ENCODE results near the gene CDH4.

DNA sequence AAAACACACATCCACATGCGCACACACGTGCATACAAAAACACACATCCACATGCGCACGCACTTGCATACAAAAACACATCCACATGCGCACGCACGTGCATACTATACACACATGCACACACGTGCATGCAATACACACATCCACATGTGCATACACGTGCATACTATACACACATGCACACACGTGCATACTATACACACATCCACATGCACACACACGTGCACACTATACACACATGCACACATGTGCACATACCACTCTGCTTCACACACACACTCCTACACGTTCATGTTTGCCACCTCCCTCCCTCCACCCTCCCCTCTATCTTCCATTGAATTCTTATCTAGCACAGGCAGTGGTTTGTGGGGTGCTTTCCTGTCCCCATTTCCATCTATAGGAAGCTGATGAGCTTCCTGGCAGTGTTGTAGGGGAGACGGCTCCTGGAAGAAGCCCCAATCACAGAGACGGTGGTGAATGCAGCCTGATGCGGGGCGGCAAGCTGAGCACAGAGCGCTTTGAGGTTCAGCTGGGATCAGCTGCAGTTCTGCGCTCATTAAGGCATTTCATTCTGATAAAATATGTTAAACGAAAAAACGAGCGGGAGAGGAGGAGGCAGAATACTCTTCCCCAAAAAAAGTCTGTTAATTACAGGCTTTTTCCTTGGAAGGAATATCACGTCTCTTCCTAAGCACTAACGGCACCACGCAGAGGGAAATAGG lies 525.9 kb downstream of the CDH4 start:
- TF ChIP-seq, protein P1, sequence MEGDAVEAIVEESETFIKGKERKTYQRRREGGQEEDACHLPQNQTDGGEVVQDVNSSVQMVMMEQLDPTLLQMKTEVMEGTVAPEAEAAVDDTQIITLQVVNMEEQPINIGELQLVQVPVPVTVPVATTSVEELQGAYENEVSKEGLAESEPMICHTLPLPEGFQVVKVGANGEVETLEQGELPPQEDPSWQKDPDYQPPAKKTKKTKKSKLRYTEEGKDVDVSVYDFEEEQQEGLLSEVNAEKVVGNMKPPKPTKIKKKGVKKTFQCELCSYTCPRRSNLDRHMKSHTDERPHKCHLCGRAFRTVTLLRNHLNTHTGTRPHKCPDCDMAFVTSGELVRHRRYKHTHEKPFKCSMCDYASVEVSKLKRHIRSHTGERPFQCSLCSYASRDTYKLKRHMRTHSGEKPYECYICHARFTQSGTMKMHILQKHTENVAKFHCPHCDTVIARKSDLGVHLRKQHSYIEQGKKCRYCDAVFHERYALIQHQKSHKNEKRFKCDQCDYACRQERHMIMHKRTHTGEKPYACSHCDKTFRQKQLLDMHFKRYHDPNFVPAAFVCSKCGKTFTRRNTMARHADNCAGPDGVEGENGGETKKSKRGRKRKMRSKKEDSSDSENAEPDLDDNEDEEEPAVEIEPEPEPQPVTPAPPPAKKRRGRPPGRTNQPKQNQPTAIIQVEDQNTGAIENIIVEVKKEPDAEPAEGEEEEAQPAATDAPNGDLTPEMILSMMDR (IDR thresholded peaks at IDR 0.05; ENCODE audit: borderline replicate concordance, extremely low read depth, low read length, poor library complexity, severe bottlenecking): no peak
- no peak for TF ChIP-seq EZH2 (IDR thresholded peaks at IDR 0.05; ENCODE audit: borderline replicate concordance, low read depth, low read length, severe bottlenecking)
